HL-60 (cell line): ENCODE data around the gene FFAR2.

Experiments used
- DNase-seq, 2 experiments: peaks; one replicate each; pipeline ENCODE4 v3.0.0-alpha.2; 2010 to 2020; ENCODE audit warnings: low read depth in 1 of 2, low spot score in 1 of 2
- H3K27ac ChIP-seq: fragments of 250-450 bp; sonication (Bioruptor Pico); replicated peaks from 2 replicates; pipeline ENCODE4 v1.5.1; 2020; ENCODE audit warnings: mild to moderate bottlenecking, moderate library complexity
- H3K27me3 ChIP-seq: fragments of 250-450 bp; sonication (Bioruptor Pico); 2 replicates; pipeline ENCODE4 v1.5.1; 2021; ENCODE audit warnings: mild to moderate bottlenecking, moderate library complexity; ENCODE audit not compliant: insufficient read depth, poor library complexity, severe bottlenecking
- H3K4me3 ChIP-seq: replicated peaks from 2 replicates; pipeline ENCODE4 v1.5.1; 2011; ENCODE audit warnings: mild to moderate bottlenecking, control low read depth, low read length; ENCODE audit not compliant: insufficient read depth
- CTCF ChIP-seq: IDR thresholded peaks from one replicate; pipeline ENCODE4 v1.5.1; 2011; ENCODE audit warnings: low read length, control low read depth, inconsistent platforms; ENCODE audit not compliant: insufficient read depth
- GABPA ChIP-seq: IDR thresholded peaks from 2 replicates; pipeline ENCODE4 v1.6.1; 2012; ENCODE audit warnings: low read depth
- POLR2AphosphoS5 ChIP-seq: IDR thresholded peaks from 2 replicates; pipeline ENCODE4 v1.6.1; 2012; ENCODE audit warnings: low read depth
- REST ChIP-seq: IDR thresholded peaks from 2 replicates; pipeline ENCODE4 v1.6.1; 2012; ENCODE audit warnings: low read depth; ENCODE audit not compliant: insufficient replicate concordance
- SPI1 ChIP-seq: IDR thresholded peaks from 2 replicates; pipeline ENCODE4 v1.6.1; 2012; ENCODE audit warnings: low read depth, mild to moderate bottlenecking, borderline replicate concordance
- long read RNA-seq: library from polyadenylated mRNA; unstranded; transcript quantifications from one replicate; pipeline ENCODE4 v2.0.0, GENCODE V29; 2020

Gene FFAR2
- long read RNA-seq: 0 reads

- no peaks in the 10 kb centered on the region for H3K27me3 ChIP-seq
- DNase-seq: no peak
- H3K27ac ChIP-seq: peak within 1 kb of the TSS; percentile 59
- TF ChIP-seq REST: no peak
- no peak for TF ChIP-seq CTCF
- no peak for TF ChIP-seq SPI1
- TF ChIP-seq POLR2AphosphoS5: no peak
- TF ChIP-seq GABPA: no peak
- no peak within 1 kb of the TSS for H3K4me3 ChIP-seq
Measured at GRCh38 chr19:35447606-35448469, at the start of gene FFAR2. TSS of gene FFAR2 (plus strand) at chr19:35448257. CDS start at chr19:35449715, 1,458 bp downstream.

GRCh38 chr19:35398570-35398969 is 49.5 kb upstream of the FFAR2 start:
- TF ChIP-seq SPI1 (no peak), REST (no peak), GABPA (no peak), POLR2AphosphoS5 (no peak), CTCF (no peak)
- H3K27ac ChIP-seq: no peak overlapping the region
- DNase-seq: no peak
- H3K27me3 ChIP-seq: no peaks in the 10 kb centered on the region
- H3K4me3 ChIP-seq: no peak overlapping the region

- Histone ChIP-seq H3K4me3 (no peak overlapping the region), H3K27me3 (no peaks in the 10 kb centered on the region), H3K27ac (no peak overlapping the region)
- no peak for TF ChIP-seq GABPA
- no peak for TF ChIP-seq POLR2AphosphoS5
- no peak for TF ChIP-seq SPI1
- TF ChIP-seq CTCF: no peak
- no peak for TF ChIP-seq REST
- DNase-seq: no peak
Measured at GRCh38 chr19:35399231-35399630, 48.8 kb upstream of the FFAR2 start.
